ENCODE results near the gene SERPINB1.
A peak's percentile ranks its signal among the peaks of the same experiment; 100 is the strongest.
"Not testable (repeated sequence)": the region's sequence is repeated elsewhere in the genome, so short reads cannot be mapped to it uniquely, and the experiment has no call there.

Gene SERPINB1

GRCh38 chr6:2866171-2866846 lies 24.6 kb upstream of the SERPINB1 start:
- no peak for DNase-seq (ENCODE audit: low read depth)

- no peak for DNase-seq (ENCODE audit: low read depth)
Measured at GRCh38 chr6:2865694-2866151, 24.1 kb upstream of the SERPINB1 start.

GRCh38 chr6:2865270-2865669 lies 23.6 kb upstream of the SERPINB1 start:
- no peak for DNase-seq (ENCODE audit: low read depth)

GRCh38 chr6:2863901-2864300 lies 22.2 kb upstream of the SERPINB1 start:
- DNase-seq (ENCODE audit: low read depth) = no peak

- no peak for DNase-seq (ENCODE audit: low read depth)
Measured at GRCh38 chr6:2862712-2863181, 21.1 kb upstream of the SERPINB1 start.

GRCh38 chr6:2861822-2862164 lies 20.1 kb upstream of the SERPINB1 start:
- no peak for DNase-seq (ENCODE audit: low read depth)

GRCh38 chr6:2861060-2861821 lies 19.6 kb upstream of the SERPINB1 start:
- no peak for DNase-seq (ENCODE audit: low read depth)

GRCh38 chr6:2860706-2861059 lies 19.0 kb upstream of the SERPINB1 start:
- not testable (repeated sequence) for DNase-seq (ENCODE audit: low read depth)

GRCh38 chr6:2859798-2860705 lies 18.4 kb upstream of the SERPINB1 start:
- DNase-seq (ENCODE audit: low read depth) = not testable (repeated sequence)

GRCh38 chr6:2859185-2859700 lies 17.6 kb upstream of the SERPINB1 start:
- no peak for DNase-seq (ENCODE audit: low read depth)

GRCh38 chr6:2857580-2858337 lies 16.1 kb upstream of the SERPINB1 start:
- DNase-seq (ENCODE audit: low read depth) = peak; percentile 53

- no peak for DNase-seq (ENCODE audit: low read depth)
Measured at GRCh38 chr6:2857185-2857579, 15.5 kb upstream of the SERPINB1 start.

GRCh38 chr6:2855061-2855519 lies 13.4 kb upstream of the SERPINB1 start:
- no peak for DNase-seq (ENCODE audit: low read depth)

- DNase-seq (ENCODE audit: low read depth) = no peak
Measured at GRCh38 chr6:2854396-2854982, 12.8 kb upstream of the SERPINB1 start.

GRCh38 chr6:2853769-2854395 lies 12.2 kb upstream of the SERPINB1 start:
- DNase-seq (ENCODE audit: low read depth) = peak; percentile 83

GRCh38 chr6:2853378-2853768 lies 11.7 kb upstream of the SERPINB1 start:
- not testable (repeated sequence) for DNase-seq (ENCODE audit: low read depth)

GRCh38 chr6:2852921-2853322 lies 11.3 kb upstream of the SERPINB1 start:
- no peak for DNase-seq (ENCODE audit: low read depth)

- no peak for DNase-seq (ENCODE audit: low read depth)
Measured at GRCh38 chr6:2852514-2852855, 10.8 kb upstream of the SERPINB1 start.

- no peak for DNase-seq (ENCODE audit: low read depth)
Measured at GRCh38 chr6:2851727-2852513, 10.3 kb upstream of the SERPINB1 start.

All from stimulated activated CD4-positive, alpha-beta T cell treated with anti-CD3 and anti-CD28 coated beads, Interleukin-2, amount 100 ng/mL, for 4 hours (primary cell).